Measurements from ENCODE around the gene COL27A1. TPM values are rescaled to one million over a fixed set of nuclear protein-coding genes. Genes with fewer than 3 reads are reported as not detected.
"Not testable (repeated sequence)": the region's sequence is repeated elsewhere in the genome, so short reads cannot be mapped to it uniquely, and the experiment has no call there.

Gene COL27A1
- total RNA-seq, 1 experiment from 2014 or later = 20.1 TPM

- Mint-ChIP-seq H3K4me1 (ENCODE audit: low read depth, unreplicated experiment) (no peaks in the 10 kb centered on the region), H3K36me3 (ENCODE audit: insufficient read depth, unreplicated experiment) (peaks cover 5% of the 10 kb centered on the region), H3K27me3 (ENCODE audit: unreplicated experiment) (no peaks in the 10 kb centered on the region), H3K4me3 (ENCODE audit: low read depth, unreplicated experiment) (no peak overlapping the region), H3K27ac (ENCODE audit: unreplicated experiment) (no peak overlapping the region), H3K9me3 (ENCODE audit: low read depth, unreplicated experiment) (no peaks in the 10 kb centered on the region)
- CTCF ChIA-PET = no interaction called here
- DNase-seq = no peak
- TF ChIP-seq CTCF (IDR thresholded peaks at IDR 0.05; ENCODE audit: unreplicated experiment) = no peak
- no TSS peak for BruUV-seq (replicated peaks)
- intact Hi-C loops (cut with micrococcal nuclease; ENCODE audit: unreplicated experiment) = no loop called here
Measured at GRCh38 chr9:114189823-114190562, 34.7 kb downstream of the COL27A1 start.

- CTCF ChIA-PET = no interaction called here
- no peak for TF ChIP-seq CTCF (IDR thresholded peaks at IDR 0.05; ENCODE audit: unreplicated experiment)
- no TSS peak for BruUV-seq (replicated peaks)
- Mint-ChIP-seq H3K27ac (ENCODE audit: unreplicated experiment) (no peak overlapping the region), H3K27me3 (ENCODE audit: unreplicated experiment) (no peaks in the 10 kb centered on the region), H3K4me1 (ENCODE audit: low read depth, unreplicated experiment) (no peaks in the 10 kb centered on the region), H3K36me3 (ENCODE audit: insufficient read depth, unreplicated experiment) (peaks cover 5% of the 10 kb centered on the region), H3K9me3 (ENCODE audit: low read depth, unreplicated experiment) (no peaks in the 10 kb centered on the region), H3K4me3 (ENCODE audit: low read depth, unreplicated experiment) (no peak overlapping the region)
- DNase-seq = no peak
- intact Hi-C loops (cut with micrococcal nuclease; ENCODE audit: unreplicated experiment) = no loop called here
Measured at GRCh38 chr9:114190563-114190905, 35.2 kb downstream of the COL27A1 start.

GRCh38 chr9:114191402-114191801 is 36.1 kb downstream of the COL27A1 start:
- H3K4me1 Mint-ChIP-seq (ENCODE audit: low read depth, unreplicated experiment); CTCF ChIA-PET; H3K4me3 Mint-ChIP-seq (ENCODE audit: low read depth, unreplicated experiment); intact Hi-C loops (cut with micrococcal nuclease; ENCODE audit: unreplicated experiment); H3K27ac Mint-ChIP-seq (ENCODE audit: unreplicated experiment); BruUV-seq (replicated peaks); H3K36me3 Mint-ChIP-seq (ENCODE audit: insufficient read depth, unreplicated experiment); DNase-seq; H3K9me3 Mint-ChIP-seq (ENCODE audit: low read depth, unreplicated experiment); H3K27me3 Mint-ChIP-seq (ENCODE audit: unreplicated experiment): not testable (repeated sequence)

GRCh38 chr9:114192539-114192938 is 37.2 kb downstream of the COL27A1 start:
- no peaks in the 10 kb centered on the region for H3K27me3 Mint-ChIP-seq (ENCODE audit: unreplicated experiment)
- H3K9me3 Mint-ChIP-seq (ENCODE audit: low read depth, unreplicated experiment) = no peaks in the 10 kb centered on the region
- DNase-seq = no peak
- no peak for TF ChIP-seq CTCF (IDR thresholded peaks at IDR 0.05; ENCODE audit: unreplicated experiment)
- no peaks in the 10 kb centered on the region for H3K36me3 Mint-ChIP-seq (ENCODE audit: insufficient read depth, unreplicated experiment)
- H3K4me1 Mint-ChIP-seq (ENCODE audit: low read depth, unreplicated experiment) = no peaks in the 10 kb centered on the region
- CTCF ChIA-PET = interaction anchor here (0.5 kb wide), 1 partner anchor 83 kb away, joined by 3 read pairs; no protein-coding TSS in a partner anchor
- H3K4me3 Mint-ChIP-seq (ENCODE audit: low read depth, unreplicated experiment) = no peak overlapping the region
- H3K27ac Mint-ChIP-seq (ENCODE audit: unreplicated experiment) = no peak overlapping the region
- intact Hi-C loops (cut with micrococcal nuclease; ENCODE audit: unreplicated experiment) = no loop called here
- no TSS peak for BruUV-seq (replicated peaks)

GRCh38 chr9:114193090-114193489 is 37.8 kb downstream of the COL27A1 start:
- CTCF ChIA-PET = no interaction called here
- DNase-seq = no peak
- H3K4me3 Mint-ChIP-seq (ENCODE audit: low read depth, unreplicated experiment) = no peak overlapping the region
- no peaks in the 10 kb centered on the region for H3K27me3 Mint-ChIP-seq (ENCODE audit: unreplicated experiment)
- intact Hi-C loops (cut with micrococcal nuclease; ENCODE audit: unreplicated experiment) = no loop called here
- no peak overlapping the region for H3K27ac Mint-ChIP-seq (ENCODE audit: unreplicated experiment)
- no TSS peak for BruUV-seq (replicated peaks)
- H3K9me3 Mint-ChIP-seq (ENCODE audit: low read depth, unreplicated experiment) = no peaks in the 10 kb centered on the region
- TF ChIP-seq CTCF (IDR thresholded peaks at IDR 0.05; ENCODE audit: unreplicated experiment) = no peak
- no peaks in the 10 kb centered on the region for H3K4me1 Mint-ChIP-seq (ENCODE audit: low read depth, unreplicated experiment)
- H3K36me3 Mint-ChIP-seq (ENCODE audit: insufficient read depth, unreplicated experiment) = no peaks in the 10 kb centered on the region
